ENCODE data around the gene ZDHHC5. TPM values are rescaled to one million over a fixed set of nuclear protein-coding genes. Genes with fewer than 3 reads are reported as not detected.

Gene ZDHHC5
- total RNA-seq, 1 donor from 2014 or later: 53.9 TPM

- Mint-ChIP-seq H3K9me3 (no peaks in the 10 kb centered on the region), H3K4me1 (no peaks in the 10 kb centered on the region), H3K27me3 (ENCODE audit: low read depth) (no peaks in the 10 kb centered on the region), H3K36me3 (no peaks in the 10 kb centered on the region), H3K27ac (no peak overlapping the region), H3K4me3 (no peak overlapping the region)
- no peak for TF ChIP-seq CTCF (IDR thresholded peaks at IDR 0.05; ENCODE audit: unreplicated experiment)
- DNase-seq (ENCODE audit: low spot score in 2 of 2, unreplicated experiment in 2 of 2): no peak
Observed at GRCh38 chr11:57728829-57729228, 60.9 kb downstream of the ZDHHC5 start.

- TF ChIP-seq CTCF (IDR thresholded peaks at IDR 0.05; ENCODE audit: unreplicated experiment): no peak
- H3K4me3 Mint-ChIP-seq: no peak overlapping the region
- no peaks in the 10 kb centered on the region for H3K9me3 Mint-ChIP-seq
- H3K27me3 Mint-ChIP-seq (ENCODE audit: low read depth): no peaks in the 10 kb centered on the region
- H3K27ac Mint-ChIP-seq: no peak overlapping the region
- H3K4me1 Mint-ChIP-seq: no peaks in the 10 kb centered on the region
- DNase-seq (ENCODE audit: low spot score in 2 of 2, unreplicated experiment in 2 of 2): no peak
- no peaks in the 10 kb centered on the region for H3K36me3 Mint-ChIP-seq
Observed at GRCh38 chr11:57729479-57729878, 61.6 kb downstream of the ZDHHC5 start.

- H3K9me3 Mint-ChIP-seq: no peaks in the 10 kb centered on the region
- no peak overlapping the region for H3K27ac Mint-ChIP-seq
- H3K27me3 Mint-ChIP-seq (ENCODE audit: low read depth): no peaks in the 10 kb centered on the region
- peaks cover 6% of the 10 kb centered on the region for H3K36me3 Mint-ChIP-seq
- H3K4me1 Mint-ChIP-seq: no peaks in the 10 kb centered on the region
- DNase-seq (ENCODE audit: low spot score in 2 of 2, unreplicated experiment in 2 of 2): no peak
- no peak overlapping the region for H3K4me3 Mint-ChIP-seq
- no peak for TF ChIP-seq CTCF (IDR thresholded peaks at IDR 0.05; ENCODE audit: unreplicated experiment)
Observed at GRCh38 chr11:57732661-57733060, 64.7 kb downstream of the ZDHHC5 start.

- H3K4me1 Mint-ChIP-seq: no peaks in the 10 kb centered on the region
- peaks cover 13% of the 10 kb centered on the region for H3K36me3 Mint-ChIP-seq
- H3K4me3 Mint-ChIP-seq: no peak overlapping the region
- TF ChIP-seq CTCF (IDR thresholded peaks at IDR 0.05; ENCODE audit: unreplicated experiment): no peak
- no peak for DNase-seq (ENCODE audit: low spot score in 2 of 2, unreplicated experiment in 2 of 2)
- no peaks in the 10 kb centered on the region for H3K27me3 Mint-ChIP-seq (ENCODE audit: low read depth)
- no peaks in the 10 kb centered on the region for H3K9me3 Mint-ChIP-seq
- H3K27ac Mint-ChIP-seq: no peak overlapping the region
Observed at GRCh38 chr11:57735619-57736298, 67.8 kb downstream of the ZDHHC5 start.

GRCh38 chr11:57741132-57742086 is 73.5 kb downstream of the ZDHHC5 start, which contains the start of gene SELENOH:
Gene SELENOH, plus strand, starts transcription at chr11:57741491. Its CDS starts 105 bp downstream, at chr11:57741596.
- H3K27ac Mint-ChIP-seq: peak within 1 kb of the TSS; percentile 100
- H3K27me3 Mint-ChIP-seq (ENCODE audit: low read depth): no peaks in the 10 kb centered on the region
- DNase-seq (ENCODE audit: low spot score in 2 of 2, unreplicated experiment in 2 of 2): peak; percentile 85 to 94
- H3K4me3 Mint-ChIP-seq: peak within 1 kb of the TSS; percentile 94
- H3K36me3 Mint-ChIP-seq: peaks cover 19% of the 10 kb centered on the region
- no peak for TF ChIP-seq CTCF (IDR thresholded peaks at IDR 0.05; ENCODE audit: unreplicated experiment)
- no peaks in the 10 kb centered on the region for H3K9me3 Mint-ChIP-seq
- peaks cover 13% of the 10 kb centered on the region for H3K4me1 Mint-ChIP-seq

Measured in mesothelial cell of epicardium (in vitro differentiated cells).